ENCODE measurements around the gene GOLGA6D.
"Not testable (repeated sequence)": the region's sequence is repeated elsewhere in the genome, so short reads cannot be mapped to it uniquely, and the experiment has no call there.

GOLGA6D gene

DNA sequence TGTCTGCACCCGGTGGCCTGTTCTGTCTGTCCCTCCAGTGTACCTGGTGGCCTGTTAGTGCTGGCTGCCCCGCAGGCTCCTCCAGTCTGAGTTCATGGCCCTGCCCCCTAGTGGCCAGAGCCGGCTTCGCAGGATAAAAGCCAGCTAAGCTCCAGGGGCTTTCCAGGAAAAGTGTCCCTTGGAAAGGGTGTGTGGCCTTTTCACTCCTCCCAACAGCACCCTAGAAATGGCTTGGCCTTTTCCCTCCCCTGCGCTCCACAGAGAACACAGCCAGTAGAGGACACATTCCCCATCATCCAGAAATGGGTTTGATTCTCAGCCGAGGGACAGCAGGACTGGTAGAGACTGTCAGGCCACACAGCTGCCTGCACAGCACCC is 16.7 kb downstream of the GOLGA6D start:
- DNase-seq (ENCODE audit: extremely low read depth, low read depth): not testable (repeated sequence)
- TF ChIP-seq, protein P1, sequence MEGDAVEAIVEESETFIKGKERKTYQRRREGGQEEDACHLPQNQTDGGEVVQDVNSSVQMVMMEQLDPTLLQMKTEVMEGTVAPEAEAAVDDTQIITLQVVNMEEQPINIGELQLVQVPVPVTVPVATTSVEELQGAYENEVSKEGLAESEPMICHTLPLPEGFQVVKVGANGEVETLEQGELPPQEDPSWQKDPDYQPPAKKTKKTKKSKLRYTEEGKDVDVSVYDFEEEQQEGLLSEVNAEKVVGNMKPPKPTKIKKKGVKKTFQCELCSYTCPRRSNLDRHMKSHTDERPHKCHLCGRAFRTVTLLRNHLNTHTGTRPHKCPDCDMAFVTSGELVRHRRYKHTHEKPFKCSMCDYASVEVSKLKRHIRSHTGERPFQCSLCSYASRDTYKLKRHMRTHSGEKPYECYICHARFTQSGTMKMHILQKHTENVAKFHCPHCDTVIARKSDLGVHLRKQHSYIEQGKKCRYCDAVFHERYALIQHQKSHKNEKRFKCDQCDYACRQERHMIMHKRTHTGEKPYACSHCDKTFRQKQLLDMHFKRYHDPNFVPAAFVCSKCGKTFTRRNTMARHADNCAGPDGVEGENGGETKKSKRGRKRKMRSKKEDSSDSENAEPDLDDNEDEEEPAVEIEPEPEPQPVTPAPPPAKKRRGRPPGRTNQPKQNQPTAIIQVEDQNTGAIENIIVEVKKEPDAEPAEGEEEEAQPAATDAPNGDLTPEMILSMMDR (IDR thresholded peaks at IDR 0.05; ENCODE audit: low read depth, low read length): peak; percentile 32

DNA sequence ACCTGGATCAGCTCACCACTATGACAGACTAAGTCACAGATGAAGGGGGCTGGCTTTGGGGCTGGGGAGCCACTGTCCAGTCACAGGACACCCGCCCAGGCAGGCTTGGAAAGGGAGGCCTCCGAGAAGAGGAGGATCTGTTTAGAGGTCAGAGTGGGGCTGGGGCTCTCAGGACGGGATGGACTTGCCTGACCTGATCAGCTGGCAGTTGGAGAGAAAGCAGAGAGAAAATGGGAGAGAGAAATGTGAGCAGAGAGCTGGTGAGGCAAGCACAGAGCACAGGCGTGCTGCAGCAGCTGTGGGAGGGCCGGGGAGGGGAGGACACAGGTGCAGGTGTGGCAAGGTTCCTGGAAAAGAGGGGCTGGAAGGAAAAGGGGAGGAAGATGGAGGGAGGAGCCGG is 17.4 kb downstream of the GOLGA6D start:
- DNase-seq (ENCODE audit: extremely low read depth, low read depth): not testable (repeated sequence)

DNA sequence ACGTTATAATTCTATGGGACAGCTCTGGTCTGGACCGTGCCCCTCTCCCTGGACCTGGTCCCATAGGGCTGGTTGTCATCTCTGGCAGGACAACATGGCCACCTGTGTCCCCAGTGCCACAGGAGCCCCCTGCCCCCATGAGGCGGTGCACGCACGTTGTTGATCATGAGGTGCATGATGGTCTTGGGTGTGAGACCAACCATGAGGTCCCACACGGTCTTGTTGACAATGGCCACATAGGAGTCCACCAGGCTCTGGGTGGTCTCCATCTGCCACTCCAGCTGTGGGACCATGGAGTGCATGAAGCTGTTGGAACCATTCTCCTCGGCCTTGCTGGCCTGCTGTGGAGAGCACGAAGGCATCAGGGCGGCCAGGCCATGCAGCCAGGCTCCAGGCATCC is 19.7 kb downstream of the GOLGA6D start:
- no peak for DNase-seq (ENCODE audit: extremely low read depth, low read depth)
- TF ChIP-seq, protein P1 (IDR thresholded peaks at IDR 0.05; ENCODE audit: low read depth, low read length): no peak

DNA sequence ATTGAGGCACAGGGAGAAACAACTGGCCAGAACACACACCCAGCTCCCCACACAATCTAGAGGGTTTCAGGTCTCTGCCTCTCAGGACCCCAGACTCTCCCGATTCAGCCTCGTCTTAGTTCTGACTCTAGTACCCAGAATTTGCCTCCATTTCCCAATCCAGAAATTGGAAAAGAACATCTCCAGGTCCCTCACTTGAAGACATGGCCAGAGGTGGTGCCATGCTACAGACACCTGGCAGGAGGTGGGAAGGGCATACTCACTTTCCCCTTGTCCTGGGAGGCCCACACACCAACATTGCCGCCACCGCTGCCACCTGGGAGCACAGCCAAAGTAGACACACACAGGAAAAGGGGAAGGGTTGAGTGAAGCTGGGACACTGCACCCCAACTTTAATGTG is 20.1 kb downstream of the GOLGA6D start:
- not testable (repeated sequence) for DNase-seq (ENCODE audit: extremely low read depth, low read depth)

DNA sequence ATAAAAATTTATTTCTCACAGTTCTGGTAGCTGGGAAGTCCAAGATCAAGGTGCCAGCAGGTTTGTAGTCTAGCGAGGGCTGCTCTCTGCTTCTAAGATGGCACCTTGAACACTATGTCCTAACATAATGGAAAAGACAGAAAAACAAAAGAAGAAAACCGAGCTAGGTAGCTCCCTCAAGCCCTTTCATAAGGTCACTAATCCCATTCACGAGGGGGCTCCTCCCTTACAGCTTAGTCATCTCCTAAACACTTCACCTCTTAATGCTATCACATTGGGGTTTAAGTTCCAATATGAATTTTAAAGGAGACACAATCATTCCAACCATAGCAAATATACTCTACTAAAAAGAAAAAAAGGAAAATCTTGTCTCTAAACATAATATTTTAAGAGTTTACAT is 23.6 kb downstream of the GOLGA6D start:
- TF ChIP-seq, protein P1 (IDR thresholded peaks at IDR 0.05; ENCODE audit: low read depth, low read length): no peak
- no peak for DNase-seq (ENCODE audit: extremely low read depth, low read depth)

DNA sequence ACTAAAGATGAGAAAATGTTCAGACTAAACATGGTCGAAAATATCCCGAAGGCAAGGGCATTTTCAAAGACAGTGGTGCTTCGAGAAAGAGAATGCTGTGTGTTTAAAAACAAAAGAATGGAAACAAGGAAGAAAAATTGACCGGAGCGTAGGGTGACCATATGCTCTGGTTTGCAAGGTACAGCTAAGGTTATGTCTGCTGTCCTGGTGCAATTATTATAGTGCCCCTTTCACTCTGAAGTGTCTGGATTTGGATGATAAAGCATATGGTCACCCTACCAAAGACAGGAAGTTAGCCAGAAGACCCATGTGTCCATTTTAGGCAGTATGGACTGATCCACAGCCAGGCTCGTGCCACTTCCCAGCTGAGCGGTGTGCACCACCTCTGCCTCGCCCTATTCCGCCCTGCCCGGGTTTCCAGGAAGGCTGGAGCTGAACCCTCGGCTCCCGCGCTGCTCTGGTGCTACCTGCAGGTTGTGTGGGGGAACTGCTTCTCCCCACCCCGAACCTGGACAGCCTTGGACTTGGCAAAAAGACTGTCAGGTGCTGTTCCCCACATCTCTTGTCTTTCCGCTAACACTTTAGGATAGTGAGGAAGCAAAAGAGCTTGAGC is 25.2 kb downstream of the GOLGA6D start:
- DNase-seq (ENCODE audit: extremely low read depth, low read depth): no peak
- TF ChIP-seq, protein P1 (IDR thresholded peaks at IDR 0.05; ENCODE audit: low read depth, low read length): peak; percentile 13

DNA sequence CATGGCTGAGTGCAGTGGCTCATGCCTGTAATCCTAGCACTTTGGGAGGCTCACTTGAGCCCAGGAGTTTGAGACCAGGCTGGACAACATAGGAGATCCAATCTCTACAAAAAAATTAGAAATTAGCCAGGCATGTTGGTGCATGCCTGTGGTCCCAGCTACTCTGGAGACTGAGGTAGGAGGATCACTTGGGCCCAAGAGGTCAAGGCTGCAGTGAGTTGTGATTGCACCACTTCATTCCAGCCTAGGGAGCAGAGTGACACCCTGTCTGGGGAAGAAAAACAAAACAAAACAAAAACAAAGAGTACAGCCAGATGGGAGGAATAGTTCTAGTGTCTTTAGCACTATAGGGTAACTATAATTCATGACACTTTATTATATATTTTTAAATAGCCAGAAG is 27.1 kb downstream of the GOLGA6D start:
- TF ChIP-seq, protein P1 (IDR thresholded peaks at IDR 0.05; ENCODE audit: low read depth, low read length): no peak
- no peak for DNase-seq (ENCODE audit: extremely low read depth, low read depth)

DNA sequence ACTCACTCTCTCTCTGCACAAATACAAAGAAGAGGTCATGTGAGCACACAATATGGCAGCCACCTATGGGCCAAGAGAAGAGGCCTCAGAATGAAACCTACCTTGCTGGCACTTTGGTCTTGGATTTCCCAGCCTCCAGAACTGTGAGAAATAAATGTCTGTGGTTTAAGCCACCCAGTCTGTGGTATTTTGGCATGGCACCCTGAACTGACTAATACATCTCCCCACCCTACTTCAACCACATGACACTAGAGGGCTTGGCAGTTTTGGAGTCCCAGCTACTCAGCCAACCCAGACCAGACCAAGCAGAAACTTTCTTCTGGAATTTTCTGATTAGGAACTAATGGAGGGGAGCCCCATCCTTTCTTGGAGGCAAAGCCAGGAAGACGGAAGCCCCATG is 29.9 kb downstream of the GOLGA6D start:
- DNase-seq (ENCODE audit: extremely low read depth, low read depth): not testable (repeated sequence)

DNA sequence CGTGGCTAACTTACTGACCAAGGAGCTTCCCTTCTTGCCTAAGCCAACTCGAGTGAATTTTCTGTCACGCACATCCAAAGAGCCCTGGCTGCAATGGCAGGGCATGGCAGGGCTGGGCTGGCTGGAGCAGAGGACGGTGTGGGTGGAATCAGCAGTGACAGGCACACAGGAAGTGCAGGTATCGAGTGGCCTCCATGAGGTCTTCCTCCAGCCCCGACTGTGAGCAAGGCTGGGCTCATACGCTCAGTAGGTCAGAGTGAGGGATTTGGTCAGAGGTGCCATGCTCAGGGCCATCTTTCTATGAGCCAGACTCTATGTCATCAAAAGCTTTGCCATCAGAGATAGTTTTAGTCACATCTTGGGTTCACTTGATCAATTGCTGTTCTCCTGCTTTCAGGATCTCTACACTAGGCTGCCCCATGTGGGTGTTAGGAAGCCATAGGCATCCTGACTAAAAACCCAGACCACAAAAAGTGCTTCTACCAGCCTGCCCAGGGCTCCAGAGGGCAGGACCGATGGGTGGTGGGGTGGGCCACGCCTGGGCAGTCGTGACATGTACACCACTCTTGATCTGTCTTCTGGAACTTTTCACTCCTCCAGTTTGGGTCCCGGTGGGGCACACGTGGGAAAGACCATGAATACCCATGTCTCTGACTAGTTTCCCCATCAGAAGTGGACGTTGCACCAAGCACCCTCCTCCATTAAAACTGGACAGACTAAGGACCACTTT is 30.6 kb downstream of the GOLGA6D start:
- TF ChIP-seq, protein P1 (IDR thresholded peaks at IDR 0.05; ENCODE audit: low read depth, low read length): no peak
- no peak for DNase-seq (ENCODE audit: extremely low read depth, low read depth)
